MV-4-11 (cell line): ENCODE measurements around the gene TLCD1.

Experiments
- DNase-seq: peaks from one replicate; lab custom pipeline; 2025; lab: John Stamatoyannopoulos, UW

Gene TLCD1

DNA sequence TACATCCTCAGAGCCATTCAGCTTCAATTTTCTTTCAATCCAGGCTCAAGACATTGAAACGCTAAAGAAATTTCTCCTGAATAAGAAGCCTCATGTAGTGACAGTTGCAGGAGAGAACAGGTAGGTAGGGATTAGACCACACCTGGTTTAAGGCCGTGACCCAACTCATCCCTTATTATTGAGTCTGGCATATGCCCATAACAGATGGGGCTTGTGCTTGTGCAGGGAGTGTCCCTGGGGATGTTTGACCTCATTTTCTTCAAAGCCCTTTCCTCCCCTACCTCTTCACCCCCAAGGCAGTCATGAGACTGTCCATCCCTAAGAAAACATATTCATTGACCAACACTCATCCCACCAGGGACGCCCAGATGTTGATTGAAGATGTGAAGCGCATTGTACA is 39.7 kb downstream of the TLCD1 start:
- DNase-seq: no peak

DNA sequence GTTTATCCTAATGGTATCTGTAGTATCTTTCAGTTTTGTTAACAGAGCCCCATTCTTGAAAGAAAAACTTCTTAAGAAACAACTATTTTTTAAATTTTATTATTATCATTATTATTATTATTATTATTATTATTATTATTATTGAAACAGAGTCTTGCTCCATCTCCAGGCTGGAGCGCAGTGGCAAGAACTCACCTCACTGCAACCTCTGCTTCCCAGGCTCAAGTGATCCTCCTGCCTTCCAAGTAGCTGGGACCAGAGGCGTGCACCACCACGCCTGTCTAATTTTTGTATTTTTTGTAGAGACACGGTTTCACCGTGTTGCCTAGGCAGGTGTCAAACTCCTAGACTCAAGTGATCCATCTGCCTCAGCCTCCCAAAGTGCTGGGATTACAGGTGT is 40.7 kb downstream of the TLCD1 start:
- no peak for DNase-seq

DNA sequence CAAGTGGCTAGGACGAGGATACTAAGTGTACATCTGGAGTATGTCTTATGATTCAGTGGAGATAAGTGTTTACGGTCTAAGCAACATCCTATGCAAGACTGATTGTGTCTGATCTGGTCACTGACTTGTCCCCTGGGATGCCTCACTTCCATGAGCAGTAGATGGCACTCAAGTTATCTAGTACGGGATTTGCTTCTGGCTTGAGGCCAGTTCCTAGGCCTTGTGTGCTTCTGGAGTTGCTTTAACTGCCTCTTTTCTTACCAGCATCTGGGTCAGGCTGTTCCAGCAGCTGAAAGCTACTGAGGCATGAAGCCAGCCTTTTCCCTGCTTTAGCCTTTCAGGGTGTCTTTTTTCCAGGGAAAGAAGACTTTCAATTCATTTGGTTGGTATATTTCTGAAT is 41.1 kb downstream of the TLCD1 start:
- no peak for DNase-seq

DNA sequence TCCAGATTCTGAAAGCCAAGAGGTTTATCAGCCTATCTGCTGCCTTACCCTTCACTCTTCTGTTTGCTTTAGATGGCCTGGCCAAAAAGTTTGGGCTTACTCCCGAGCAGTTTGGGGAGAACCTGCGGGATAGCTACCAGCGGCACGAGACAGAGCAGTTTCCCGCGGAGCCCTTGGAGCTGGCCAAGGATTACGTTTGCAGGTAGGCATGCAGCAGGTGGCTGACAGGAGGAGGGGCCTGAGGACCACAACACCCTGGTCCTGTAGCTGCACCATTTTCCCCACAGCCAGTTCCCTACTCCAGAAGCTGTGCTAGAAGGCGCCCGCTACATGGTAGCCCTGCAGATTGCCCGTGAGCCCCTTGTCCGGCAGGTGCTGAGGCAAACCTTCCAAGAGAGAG is 43.4 kb downstream of the TLCD1 start:
- no peak for DNase-seq

DNA sequence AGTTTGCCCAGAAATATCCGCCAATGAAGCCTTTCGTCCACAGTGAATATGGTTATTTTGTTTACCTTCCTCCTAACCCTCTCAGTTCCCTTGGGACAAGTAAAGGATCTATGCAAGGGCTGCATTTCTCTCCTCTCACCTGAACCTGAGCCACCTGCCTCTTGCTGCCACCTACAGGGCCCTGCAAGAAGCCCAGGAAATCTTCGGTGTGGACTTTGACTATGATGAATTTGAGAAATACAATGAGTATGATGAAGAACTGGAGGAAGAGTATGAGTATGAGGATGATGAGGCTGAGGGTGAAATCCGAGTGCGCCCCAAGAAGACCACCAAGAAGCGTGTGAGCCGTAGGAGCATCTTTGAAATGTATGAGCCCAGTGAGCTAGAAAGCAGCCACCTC is 50.1 kb downstream of the TLCD1 start:
- DNase-seq: no peak

DNA sequence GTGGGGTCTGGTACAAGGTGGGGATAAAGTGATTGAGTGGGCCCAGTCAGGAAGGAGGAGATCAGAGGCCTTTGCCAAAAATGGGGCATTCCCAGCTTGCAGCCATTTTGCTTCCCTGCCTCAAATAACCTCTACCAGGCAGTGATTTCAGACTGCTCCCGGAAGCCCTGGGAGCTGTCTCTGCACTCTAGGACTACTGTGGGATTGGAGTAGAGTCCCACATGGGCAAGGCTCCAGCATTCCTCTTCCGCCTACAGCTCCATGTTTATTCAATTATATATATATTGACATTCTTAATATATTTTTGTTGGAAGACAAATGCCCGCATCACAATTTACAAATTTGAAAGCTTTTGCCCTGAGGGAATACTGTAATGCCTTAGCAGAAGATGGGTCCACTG is 50.5 kb downstream of the TLCD1 start:
- no peak for DNase-seq
